HG02798 (cell line): ENCODE data around the gene SLC26A1.
A peak's percentile ranks its signal among the peaks of the same experiment; 100 is the strongest.

Experiments
- ATAC-seq: cut with Tn5 transposase; IDR thresholded peaks from one replicate; pipeline ENCODE4 v1.9.1; 2021; ENCODE audit warnings: mild to moderate bottlenecking; ENCODE audit not compliant: unreplicated experiment, poor library complexity

SLC26A1 gene

GRCh38 chr4:1029529-1029928 is 36.3 kb upstream of the SLC26A1 start:
- no peak for ATAC-seq

DNA sequence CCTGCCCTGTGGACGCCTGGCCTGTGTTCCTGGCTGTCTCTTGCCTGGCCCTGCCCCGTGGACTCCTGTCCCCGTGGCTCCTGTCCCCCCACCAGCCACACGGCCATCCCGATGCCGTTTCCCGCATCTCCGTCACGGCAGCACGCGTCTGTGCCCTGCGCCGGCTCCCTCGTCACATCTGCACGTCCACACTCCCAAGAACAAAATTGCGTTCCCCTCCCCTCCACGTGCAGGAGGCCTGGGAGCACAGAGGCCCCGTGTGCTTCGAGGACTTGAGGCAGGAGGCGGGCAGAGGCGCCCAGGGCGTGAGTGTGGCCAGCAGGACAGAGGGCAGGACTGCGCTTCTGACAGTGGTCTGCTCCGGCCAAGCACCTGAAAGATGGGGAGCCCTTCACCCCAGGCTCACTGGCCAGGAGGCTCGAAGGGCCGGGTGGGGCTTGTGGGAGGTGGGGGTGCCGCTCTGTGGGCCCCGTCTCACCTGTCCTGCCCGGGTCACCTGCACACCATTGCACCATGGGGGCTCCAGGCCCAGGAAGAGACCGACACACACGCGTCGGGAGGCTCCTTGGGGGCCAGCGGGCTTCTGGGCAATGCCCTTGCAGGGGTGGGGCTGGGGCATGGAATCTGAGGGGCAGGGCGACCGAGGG is 35.5 kb upstream of the SLC26A1 start:
- ATAC-seq = no peak

GRCh38 chr4:1027915-1028238 is 34.7 kb upstream of the SLC26A1 start:
- ATAC-seq = no peak

DNA sequence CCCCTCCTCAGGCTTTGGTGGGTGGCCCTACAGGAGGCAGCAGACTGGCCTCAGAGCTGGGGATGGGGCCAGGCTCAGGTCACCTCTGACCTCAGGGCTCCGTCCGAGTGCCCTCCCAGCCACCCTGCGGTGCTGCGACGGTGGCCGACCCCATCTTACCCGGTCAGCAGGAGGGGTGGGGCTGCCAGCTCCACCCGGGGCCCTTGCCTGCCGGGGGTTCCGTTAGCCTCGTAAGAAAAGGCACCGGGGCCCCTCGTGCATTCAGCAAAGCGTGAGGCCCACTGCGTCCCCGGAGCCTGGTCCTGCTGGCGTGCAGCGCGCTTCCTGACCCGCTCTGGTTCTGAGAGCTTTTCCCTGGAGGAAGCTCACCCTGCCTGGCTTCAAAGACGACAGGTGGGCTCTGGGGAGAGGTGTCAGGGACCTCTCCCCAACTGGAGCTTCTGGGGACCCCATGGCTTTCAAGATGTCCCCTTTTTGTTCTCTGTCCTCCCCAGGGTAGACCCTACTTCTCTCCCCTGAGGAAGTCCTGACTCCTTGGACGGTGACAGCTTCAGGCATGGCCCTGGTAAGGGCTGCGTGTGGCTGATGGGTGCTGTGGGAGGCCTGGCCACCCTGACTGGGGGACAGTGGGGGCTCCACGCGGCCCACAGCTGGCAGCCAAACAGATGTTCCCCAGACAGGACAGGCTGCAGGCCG is 34.2 kb upstream of the SLC26A1 start:
- no peak for ATAC-seq

- peak; percentile 57 for ATAC-seq
Observed at GRCh38 chr4:1026115-1026514, 32.9 kb upstream of the SLC26A1 start.

DNA sequence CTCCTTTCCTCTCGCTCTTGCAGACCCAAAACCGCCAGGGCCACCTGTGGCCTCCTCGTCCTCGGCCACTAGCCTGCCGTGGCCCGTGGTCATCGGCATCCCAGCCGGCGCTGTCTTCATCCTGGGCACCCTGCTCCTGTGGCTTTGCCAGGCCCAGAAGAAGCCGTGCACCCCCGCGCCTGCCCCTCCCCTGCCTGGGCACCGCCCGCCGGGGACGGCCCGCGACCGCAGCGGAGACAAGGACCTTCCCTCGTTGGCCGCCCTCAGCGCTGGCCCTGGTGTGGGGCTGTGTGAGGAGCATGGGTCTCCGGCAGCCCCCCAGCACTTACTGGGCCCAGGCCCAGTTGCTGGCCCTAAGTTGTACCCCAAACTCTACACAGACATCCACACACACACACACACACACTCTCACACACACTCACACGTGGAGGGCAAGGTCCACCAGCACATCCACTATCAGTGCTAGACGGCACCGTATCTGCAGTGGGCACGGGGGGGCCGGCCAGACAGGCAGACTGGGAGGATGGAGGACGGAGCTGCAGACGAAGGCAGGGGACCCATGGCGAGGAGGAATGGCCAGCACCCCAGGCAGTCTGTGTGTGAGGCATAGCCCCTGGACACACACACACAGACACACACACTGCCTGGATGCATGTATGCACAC is 31.8 kb upstream of the SLC26A1 start:
- ATAC-seq = no peak

- no peak for ATAC-seq
Observed at GRCh38 chr4:1023895-1024740, 30.9 kb upstream of the SLC26A1 start.

DNA sequence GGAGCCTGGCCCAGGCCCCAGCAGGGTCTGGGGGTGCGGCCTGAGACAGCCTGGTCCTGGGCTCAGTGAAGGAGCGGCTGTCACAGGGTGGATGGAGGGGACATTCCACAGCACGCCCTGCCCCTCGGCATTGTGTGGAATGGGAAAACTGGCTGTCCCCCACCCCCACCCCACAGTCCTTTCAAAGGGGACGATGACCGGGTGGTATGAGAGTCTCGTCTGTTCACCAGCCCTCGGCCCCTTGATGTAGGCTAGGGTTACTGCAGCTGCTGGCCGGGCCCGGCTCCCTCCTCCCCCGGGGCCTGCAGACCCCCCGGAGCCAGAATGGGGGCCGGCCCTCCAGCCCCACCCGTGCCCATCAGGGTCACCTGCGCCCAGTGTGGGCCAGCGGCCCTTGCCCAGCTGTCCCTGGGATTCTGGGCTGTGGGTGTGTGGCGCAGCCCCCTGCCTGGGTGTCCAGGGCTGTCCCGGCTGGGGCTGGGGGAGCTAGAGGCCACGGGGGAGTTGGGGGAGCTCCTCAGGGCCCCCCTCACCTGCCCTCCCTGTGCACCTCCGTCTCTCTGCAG is 30.0 kb upstream of the SLC26A1 start:
- ATAC-seq = no peak

DNA sequence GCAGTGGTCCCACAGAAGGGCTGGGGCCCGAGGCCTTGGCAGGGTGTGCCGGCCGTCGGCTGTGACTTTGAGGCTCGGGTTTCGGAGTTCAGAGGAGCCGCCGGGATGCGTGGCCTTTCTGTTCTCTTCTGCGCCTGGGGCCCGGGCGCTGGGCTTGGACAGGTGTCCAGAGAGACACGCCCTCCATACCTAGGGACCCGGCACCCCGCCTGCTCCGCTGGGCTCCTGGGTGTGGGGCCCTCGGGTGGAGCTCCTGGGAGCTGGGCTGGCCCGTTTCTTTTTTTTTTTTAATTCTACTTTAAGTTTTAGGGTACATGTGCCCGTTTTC is 29.5 kb upstream of the SLC26A1 start:
- ATAC-seq = no peak

DNA sequence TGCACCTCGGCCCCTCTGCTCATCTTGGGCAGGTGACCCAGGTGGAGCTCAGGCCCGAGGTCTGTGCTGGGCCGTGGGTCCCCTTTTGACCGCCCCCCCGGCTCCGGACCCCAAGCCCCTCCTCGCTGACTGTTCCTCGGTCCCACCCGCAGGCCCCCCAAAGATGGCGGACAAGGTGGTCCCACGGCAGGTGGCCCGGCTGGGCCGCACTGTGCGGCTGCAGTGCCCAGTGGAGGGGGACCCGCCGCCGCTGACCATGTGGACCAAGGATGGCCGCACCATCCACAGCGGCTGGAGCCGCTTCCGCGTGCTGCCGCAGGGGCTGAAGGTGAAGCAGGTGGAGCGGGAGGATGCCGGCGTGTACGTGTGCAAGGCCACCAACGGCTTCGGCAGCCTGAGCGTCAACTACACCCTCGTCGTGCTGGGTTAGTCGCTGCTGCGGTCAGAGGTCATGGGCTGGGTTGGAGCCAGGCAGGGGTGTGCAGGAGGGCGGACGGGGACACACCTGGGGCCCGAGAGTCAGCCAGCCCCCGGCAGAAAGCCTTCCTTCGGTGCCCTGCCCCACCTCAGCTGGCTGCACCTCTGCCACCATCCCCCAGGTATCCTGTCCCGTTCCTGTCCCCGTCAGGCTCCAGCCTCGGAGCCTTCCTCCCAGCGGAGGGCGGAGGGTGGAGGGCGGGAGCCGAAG is 29.0 kb upstream of the SLC26A1 start:
- no peak for ATAC-seq

- ATAC-seq = peak; percentile 76
Observed at GRCh38 chr4:1021386-1022050, 28.3 kb upstream of the SLC26A1 start.

DNA sequence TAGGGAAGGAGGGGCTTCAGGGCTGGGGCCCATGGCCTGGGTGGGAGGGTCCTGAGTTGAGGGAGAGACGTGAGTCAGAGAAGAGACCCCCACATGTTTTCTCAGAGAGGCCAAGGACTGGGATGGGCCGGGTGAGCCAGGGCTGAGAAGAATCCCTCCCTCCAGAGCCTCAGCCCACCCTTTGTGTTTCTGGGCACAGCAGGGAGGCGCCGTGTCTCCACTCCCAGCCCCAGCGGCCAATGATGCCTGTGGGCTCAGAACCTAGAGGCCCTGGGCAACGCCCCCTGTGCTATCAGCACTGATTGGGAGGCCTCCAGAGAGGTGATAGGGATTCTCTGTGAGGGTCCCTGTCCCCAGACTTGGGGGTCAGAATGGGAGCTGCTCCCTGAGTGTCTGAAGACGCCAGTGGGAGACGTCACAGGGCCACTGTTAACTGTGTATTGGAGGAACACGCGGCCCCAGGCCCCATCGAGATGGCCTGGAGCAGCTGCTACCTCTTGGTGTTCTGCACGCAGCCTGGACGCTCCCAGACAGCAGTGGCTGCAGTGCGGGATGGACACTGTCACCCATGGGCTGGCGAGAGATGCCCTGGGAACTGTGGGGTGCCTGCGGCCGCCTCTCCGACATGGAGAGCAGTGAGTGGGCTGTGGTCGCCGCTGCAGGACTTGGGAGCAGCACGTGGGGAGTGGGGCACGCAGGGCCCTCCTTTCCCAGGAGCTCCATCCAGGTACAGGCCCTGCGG is 26.7 kb upstream of the SLC26A1 start:
- no peak for ATAC-seq

- ATAC-seq = no peak
Observed at GRCh38 chr4:1019320-1019719, 26.1 kb upstream of the SLC26A1 start.

- no peak for ATAC-seq
Observed at GRCh38 chr4:1018147-1019020, 25.2 kb upstream of the SLC26A1 start.

DNA sequence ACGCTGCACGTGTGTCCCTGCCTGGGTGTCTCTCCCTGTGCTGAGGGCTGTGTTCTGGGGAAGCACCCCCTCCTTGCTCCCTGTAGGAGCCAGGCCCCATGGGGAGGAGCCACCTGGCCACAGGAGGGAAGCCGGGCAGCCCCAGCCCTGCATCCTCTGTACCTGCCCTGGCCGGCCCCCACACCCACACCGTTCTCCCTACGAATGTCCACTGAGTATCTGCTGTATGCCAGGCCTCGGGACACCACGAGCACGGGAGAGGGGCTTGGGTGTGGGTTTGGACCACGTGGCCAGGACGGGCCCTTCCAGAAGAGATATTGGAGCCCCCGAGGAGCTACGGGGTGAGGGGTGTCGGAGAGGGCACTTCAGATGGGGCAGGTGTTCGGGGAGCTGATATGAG is 24.5 kb upstream of the SLC26A1 start:
- ATAC-seq = no peak

GRCh38 chr4:1017211-1017610 is 24.0 kb upstream of the SLC26A1 start:
- no peak for ATAC-seq

DNA sequence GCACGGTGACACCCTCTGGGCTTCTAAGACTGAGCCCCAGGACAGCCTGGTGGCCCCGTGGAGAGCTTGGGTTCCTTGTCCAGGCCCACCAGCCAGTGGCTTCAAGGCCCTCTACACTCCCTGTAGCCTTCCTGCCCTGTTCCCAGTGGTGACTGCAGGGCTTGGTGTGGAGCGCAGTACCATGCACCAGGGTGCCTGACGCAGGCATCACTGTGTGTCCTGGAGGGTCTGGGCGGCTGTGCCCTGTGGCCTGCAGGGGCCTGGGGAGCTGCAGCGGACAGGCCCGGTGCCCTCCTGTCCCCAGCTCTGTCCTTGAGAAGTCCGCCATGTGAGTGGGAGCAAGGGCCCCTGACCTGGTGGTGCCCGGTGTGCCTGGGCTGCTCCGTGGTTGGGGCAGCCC is 22.5 kb upstream of the SLC26A1 start:
- no peak for ATAC-seq

GRCh38 chr4:1015179-1015578 is 22.0 kb upstream of the SLC26A1 start:
- no peak for ATAC-seq
